NCI-H2171 (cell line): ENCODE measurements around the gene DZIP1L.

Source experiments
- DNase-seq: peaks from one replicate; lab custom pipeline; 2025; lab: John Stamatoyannopoulos, UW

The DZIP1L gene

GRCh38 chr3:138068046-138068445, 47.4 kb downstream of the DZIP1L start:
- DNase-seq: no peak

GRCh38 chr3:138066972-138067371, 48.4 kb downstream of the DZIP1L start:
- no peak for DNase-seq

GRCh38 chr3:138066383-138066782, 49.0 kb downstream of the DZIP1L start:
- DNase-seq: no peak

GRCh38 chr3:138065949-138066348, 49.5 kb downstream of the DZIP1L start:
- no peak for DNase-seq

- DNase-seq: no peak
Measured at GRCh38 chr3:138063416-138063815, 52.0 kb downstream of the DZIP1L start.

GRCh38 chr3:138062626-138063025, 52.8 kb downstream of the DZIP1L start:
- DNase-seq: no peak

GRCh38 chr3:138062037-138062436, 53.4 kb downstream of the DZIP1L start:
- DNase-seq: no peak

- DNase-seq: no peak
Measured at GRCh38 chr3:138060792-138061191, 54.6 kb downstream of the DZIP1L start.

GRCh38 chr3:138059261-138059660, 56.1 kb downstream of the DZIP1L start:
- DNase-seq: no peak

- DNase-seq: no peak
Measured at GRCh38 chr3:138057384-138057783, 58.0 kb downstream of the DZIP1L start.

- DNase-seq: no peak
Measured at GRCh38 chr3:138054057-138054456, 61.4 kb downstream of the DZIP1L start.

GRCh38 chr3:138051947-138052802, 63.2 kb downstream of the DZIP1L start:
- DNase-seq: no peak

- DNase-seq: no peak
Measured at GRCh38 chr3:138049157-138049919, 66.1 kb downstream of the DZIP1L start.

- no peak for DNase-seq
Measured at GRCh38 chr3:138047596-138048158, 67.7 kb downstream of the DZIP1L start.

- DNase-seq: no peak
Measured at GRCh38 chr3:138046955-138047354, 68.5 kb downstream of the DZIP1L start.

GRCh38 chr3:138046085-138046484, 69.3 kb downstream of the DZIP1L start:
- no peak for DNase-seq

GRCh38 chr3:138043266-138044029, 72.0 kb downstream of the DZIP1L start:
- no peak for DNase-seq

- DNase-seq: no peak
Measured at GRCh38 chr3:138042043-138042442, 73.4 kb downstream of the DZIP1L start.

GRCh38 chr3:138038725-138039462, 76.5 kb downstream of the DZIP1L start:
- no peak for DNase-seq

GRCh38 chr3:138036572-138036971, 78.8 kb downstream of the DZIP1L start:
- DNase-seq: no peak

GRCh38 chr3:138034918-138035317, 80.5 kb downstream of the DZIP1L start:
- DNase-seq: no peak
